Renal cortex interstitium (tissue), 11 donors: Measurements from ENCODE around the gene CD33. TPM values are rescaled to one million over a fixed set of nuclear protein-coding genes. Genes with fewer than 3 reads are reported as not detected.

Source experiments
- DNase-seq, 11 donors: peaks; one replicate each; pipeline ENCODE4 v3.0.0-alpha.2; 2013; ENCODE audit warnings: low read depth in 9 of 11, low spot score in 4 of 11; ENCODE audit errors: extremely low read depth in 1 of 11
- polyA plus RNA-seq, 3 donors: library from polyadenylated mRNA; unstranded; fragments of 120-200 nt; gene quantifications; one replicate each; pipeline ENCODE4 v1.2.1, GENCODE V29; 2013; ENCODE audit not compliant: insufficient read length in 3 of 3

Gene CD33
- polyA plus RNA-seq, 3 donors: 1.8 to 2.4 (median 1.8) TPM

DNA sequence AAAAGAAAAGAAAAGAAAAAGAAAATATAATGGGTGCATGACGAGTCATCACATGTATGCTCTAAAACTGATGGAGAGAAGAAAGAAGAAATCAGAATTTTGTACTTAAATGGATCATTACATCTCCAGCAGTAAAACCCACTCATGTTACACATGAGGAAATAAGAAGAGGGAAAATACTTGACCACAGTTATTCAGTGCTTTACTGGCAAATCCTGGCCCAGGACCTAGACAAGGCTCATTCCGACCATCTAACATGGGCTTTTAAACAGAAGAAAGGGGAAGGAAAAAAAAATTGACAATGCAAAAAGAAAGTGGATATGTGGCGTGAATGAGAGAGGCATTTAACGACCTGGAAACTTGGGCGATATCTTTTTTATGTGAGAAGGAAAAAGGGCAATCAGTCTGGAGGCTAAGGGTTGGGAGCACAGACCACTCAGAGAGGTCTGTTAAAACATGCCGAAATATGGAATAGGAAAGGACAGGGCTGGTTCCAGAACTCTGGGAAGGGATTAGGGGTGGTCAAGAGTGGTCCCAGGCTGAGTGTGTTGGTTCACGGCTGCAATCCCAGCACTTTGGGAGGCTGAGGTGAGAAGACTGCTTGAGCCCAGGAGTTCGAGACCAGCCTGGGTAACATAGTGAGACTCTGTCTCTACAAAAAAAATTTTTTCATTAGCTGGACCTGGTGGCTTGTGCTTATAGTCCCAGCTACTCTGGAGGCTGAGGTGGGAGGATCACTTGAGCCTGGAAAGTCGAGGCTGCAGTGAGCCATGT, 27.6 kb downstream of the CD33 start:
- DNase-seq: no peak

DNA sequence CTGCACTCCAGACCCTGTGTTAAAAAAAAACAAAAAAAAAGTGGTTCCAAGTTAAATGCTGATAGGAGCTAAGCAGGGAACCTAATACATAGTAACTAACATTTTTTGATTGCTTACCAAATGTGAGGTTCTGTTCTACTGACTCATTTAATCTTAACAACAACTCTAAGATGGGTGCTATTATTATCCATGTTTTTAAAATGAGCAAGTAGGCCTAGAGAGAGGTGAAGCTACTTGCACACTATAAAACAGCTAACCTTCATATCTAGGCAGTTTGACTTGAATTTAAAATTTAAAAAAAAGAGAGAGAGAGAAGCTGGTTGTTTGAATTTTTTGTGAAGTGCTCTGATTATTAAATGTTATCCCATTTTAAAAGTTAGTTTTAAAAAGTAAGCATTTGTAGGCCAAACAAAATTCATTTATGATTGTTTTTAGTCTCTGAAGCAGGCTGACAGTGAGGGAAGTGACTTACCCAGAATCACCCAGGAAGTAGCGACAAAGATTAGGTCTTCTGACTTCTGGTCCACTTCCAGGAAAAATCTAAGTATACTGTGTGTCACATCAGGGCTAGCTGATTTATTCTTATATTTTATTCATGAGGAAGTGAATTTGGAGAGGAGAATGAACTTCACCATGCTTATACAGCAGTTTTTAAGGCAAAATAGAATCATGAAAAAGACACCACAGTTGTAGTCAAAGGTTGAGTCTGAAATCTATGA, 28.4 kb downstream of the CD33 start:
- DNase-seq: no peak

DNA sequence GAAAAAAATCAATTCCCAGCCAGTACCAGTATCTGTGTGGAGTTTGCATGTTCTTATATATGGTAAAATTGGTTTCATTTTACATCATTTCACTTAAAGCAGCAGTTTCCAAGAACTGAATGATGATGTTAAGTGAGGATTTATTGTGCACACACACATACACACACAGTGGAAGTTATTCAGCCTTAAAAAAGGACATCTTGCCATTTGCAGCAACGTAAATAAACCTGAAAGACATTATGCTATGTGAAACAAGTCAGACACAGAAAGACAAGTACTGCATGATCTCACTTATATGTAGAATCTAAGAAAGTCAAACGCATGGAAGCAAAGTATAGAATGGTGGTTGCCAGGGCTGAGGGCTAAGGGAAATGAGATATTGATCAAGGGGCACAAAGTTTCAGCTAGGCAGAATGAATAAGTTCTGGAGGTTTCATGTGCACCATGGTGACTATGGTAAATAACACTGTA, 31.3 kb downstream of the CD33 start:
- DNase-seq: no peak

DNA sequence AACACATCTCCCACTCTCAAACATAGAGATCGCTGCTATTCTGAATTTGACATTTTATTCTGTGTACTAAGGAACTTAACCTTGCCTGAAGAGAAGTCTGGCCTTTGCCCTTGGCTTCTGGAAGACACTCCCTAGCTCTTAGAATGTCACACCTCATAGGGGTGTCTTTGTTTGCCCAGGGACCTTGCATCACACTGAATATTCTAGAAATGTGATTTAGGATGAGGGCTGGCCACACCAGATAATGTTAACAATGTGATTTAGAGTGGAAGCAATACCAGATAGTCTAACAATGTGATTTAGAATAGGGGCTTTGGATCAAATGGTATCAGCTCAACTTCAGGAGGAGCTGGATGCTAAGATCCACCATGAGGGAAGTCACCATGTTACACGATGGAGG, 32.6 kb downstream of the CD33 start:
- DNase-seq: no peak

DNA sequence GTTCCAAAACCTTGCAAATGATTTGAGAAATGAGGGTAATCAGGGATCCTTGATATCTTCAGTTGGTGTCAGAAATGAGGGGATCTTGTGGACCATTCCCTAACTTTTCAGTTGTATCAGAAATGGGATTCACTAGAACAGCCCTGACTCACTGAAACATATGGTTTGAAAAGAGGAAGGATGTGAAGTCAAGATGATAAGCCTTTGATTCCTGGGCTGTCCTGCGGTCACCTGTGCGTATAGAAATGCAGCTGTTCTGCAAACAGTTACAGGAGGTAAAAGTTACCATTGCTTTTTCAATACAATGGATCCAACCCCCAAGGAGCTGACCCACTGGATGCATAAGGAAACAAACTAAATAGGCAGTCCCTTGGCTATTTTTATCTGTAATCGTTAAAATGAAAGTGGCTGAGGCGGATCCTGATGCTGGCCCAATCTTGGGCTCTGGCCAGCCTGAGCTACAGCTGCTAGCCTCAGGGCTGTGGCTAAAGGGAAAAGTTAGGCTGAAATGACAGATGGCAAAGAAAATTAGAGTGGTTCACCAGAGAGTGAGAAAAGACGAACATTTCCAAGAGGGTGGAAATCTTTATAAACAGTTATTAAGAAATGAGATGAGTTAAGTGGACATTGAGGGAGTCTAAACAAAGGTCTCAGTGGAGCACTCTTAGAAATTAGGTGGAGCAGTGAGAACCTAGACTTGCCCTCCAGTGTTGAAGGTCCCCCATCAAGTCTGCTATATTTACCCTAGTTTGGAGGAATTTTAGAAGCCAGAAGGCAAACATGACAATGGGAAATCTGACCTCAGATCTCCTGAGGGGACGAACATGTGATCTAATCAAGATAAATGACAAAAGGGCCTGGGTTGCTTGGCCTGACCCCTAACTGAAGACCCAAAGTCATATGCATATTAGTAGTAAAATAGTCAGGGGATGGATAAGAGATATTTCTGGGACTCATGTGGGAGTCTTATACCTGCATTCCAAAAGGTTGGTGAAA, 33.6 kb downstream of the CD33 start:
- no peak for DNase-seq

DNA sequence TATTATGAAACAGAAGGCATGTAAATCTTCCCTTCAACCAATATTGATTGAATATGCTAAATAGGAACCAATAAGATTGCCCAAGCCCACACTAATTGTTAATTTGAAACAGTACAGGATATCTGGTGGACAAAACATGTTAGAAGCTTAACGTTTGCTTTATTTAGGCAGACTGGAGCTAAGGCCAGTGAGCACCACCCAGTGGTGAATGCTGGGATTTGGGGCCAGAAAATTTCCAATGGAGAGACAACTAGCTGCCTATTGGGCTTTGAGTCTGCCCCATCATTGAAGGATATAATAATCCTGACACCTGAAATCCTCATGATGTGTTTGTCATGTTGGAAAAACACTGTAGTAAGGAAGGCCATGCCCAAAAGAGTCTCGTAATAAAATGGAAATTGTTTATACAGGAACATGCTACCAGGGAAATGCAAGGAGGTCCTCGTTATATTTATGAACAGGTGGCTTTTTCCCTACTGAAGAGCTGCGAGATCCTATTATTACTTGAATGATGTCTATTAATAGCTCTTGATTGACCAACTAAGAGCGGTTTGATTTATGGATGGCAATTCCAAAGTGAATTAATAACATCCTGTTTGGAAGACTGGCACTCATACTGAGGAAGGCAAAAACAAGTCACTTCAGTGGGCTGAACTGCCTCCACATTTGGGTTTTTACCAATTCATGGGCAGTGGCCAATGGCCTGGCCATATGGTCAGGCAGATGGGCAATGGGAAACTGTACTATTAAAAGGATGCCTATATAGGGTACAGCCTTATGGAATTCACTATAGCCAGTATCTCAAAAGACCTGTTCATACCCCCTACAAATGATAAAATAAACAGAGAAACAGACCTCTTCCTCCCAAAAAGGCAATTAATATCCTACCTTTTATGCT, 34.7 kb downstream of the CD33 start:
- peak in 9 of 11 donors; percentile 15 to 42 (median 30) for DNase-seq

DNA sequence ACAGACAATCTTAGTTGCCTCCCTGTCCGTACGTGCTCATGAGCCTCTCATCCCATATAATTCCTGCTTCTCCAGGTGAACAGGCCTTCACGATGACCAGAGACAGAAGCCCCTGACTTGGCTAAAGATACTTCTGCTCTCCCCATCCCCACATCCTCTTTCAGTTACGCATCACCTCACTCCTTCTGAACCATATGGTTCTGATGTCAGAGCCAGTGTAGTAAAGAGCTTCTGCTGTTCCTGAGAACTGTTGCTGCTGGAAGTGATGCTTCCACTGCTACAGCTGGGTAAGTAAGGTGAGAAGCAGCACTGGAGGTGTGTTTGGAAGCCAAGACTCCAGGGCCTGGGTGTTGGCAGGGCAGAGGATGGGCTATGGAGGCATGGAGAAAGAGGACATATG, 38.9 kb downstream of the CD33 start:
- DNase-seq: no peak

DNA sequence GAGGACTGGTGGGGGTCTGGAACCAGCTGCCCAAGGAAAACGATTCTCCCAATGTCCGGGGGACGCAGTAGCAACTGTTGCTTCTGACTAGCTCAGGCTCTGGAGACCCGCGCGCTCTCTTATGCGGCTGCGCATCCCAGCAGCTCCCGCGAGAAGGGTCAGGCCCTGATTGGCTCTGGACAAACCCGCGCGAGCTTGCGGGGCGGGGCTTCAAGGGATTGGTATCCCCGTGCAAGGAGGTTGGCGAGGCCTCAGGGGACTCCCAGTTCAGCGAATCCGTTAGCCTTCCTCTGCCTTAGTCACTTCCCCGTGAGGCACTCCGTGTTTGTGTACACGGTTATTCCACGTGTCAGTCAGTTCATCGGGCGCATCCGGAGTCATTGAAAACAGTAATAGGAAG, 46.2 kb downstream of the CD33 start:
- no peak for DNase-seq

DNA sequence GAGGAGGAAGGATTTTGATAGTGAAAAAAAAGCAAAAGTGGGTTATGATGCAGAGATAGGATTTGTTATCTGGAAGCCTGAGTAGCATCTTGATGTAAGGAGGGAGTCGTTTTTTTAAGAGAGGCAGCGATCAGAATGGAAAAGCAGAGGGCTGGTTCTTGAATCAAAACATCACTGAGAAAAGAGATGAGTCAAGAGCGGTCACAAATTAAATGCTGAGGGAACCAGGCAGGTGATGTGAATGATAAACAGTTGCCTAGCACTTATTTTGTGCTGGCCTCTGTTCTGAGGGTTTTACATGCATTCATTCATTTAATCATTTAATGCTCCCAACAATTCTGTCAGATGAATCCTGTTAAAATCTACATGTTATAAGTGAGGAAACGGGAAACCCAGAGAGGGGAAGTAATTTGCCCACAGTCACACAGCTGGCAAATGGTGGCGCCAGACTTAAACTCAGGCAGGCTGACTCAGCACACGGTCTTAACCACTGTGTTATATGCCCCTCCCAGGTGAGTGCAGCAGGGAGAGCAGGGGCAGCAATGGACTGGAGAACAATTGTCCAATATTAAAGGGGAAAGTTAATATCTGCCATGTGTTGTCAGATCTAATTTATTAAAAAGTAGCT, 47.4 kb downstream of the CD33 start:
- no peak for DNase-seq

DNA sequence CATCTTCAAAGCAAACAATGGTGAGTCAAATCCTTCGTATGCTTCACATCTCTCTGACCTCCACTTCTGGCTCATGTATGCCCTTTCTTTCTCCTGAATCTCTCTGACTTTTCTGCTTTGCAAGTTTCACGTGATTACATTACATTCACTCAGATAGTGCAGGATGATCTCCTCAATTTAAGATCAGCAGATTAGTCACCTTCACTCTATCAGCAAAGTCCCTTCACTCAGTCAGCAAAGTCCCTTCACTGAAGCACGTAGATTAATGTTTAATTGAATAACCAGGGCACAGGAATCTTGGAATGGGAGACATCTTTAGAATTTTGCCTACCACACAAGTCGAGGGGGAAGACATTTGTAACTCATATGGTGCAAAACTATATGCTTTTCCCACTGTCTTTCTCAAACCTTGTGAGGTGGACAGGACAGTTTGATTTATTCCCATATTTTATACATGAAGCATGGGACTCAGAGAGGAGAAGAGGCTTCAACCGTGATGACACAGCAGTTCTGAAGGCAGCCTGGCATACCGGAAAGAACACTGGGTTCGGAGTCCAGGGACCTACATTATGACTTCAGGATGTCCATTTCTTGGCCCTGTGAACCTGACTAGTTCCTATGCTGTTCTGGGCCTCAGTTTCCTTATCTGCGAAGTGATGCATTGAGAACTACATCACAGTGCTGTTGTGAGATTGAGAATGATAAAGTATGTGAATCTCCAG, 49.3 kb downstream of the CD33 start:
- DNase-seq: no peak

DNA sequence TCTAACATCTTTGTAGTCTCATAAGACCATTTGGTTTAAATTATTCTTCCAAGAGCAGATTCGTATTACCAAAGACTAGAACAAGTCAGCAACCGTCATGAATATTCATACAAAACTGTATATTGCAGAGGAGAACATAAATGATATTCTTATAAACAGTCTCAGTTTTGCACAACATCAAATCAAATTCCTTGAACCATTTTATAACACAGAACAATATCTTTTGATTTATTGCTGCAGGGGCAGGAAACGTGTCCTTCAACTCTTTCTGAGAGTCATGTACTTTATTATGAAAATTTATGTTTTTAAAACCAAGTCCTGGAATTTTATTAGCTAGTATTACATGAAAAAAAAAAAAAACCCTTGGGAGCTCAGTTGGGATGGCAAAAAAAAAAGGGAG, 52.2 kb downstream of the CD33 start:
- no peak for DNase-seq

DNA sequence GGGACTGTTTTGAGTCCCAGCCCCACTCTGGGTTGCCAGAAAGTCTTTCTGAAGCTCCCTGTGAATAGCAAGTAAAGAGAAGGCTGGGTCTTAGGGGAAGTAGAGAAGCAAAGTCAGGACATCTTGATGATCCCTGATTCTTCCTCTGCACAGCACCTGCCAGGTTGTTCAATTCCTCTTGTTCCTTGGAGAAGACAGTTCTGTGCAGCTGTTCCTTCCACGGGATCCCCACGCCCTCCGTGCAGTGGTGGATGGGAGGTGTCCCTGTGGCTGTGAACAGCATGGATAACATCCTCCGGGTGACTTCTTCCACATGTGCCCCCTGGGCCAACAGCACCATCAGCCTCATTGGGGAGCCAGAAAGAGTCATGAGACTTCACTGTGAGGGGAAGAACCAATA, 57.5 kb downstream of the CD33 start:
- DNase-seq: no peak

DNA sequence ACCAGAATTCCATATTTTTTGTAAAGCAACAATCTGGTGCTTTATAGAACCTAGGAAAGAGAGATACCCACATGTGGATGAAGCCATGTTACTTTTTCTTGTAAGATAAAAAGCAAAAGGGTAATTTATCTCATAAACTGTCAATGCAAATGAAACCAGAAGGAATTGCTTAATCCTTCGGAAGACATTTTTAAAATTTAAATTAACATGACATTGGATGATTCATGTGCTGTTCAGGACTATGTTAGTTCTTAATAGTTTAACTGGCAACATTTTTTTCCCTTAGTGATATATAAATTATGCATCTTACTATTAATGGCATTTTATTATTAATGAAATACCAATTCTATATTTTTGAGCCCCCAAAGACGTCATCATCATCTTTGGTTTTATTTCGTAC, 60.8 kb downstream of the CD33 start:
- DNase-seq: no peak

Other genes with a start within 250 kb of the CD33 start
- 1 to 10 TPM; 3.9 to 4.6 (median 4.2) TPM for gene KLK7, start 241.2 kb upstream of the CD33 start, polyA plus RNA-seq
- 1 to 10 TPM; 2.4 to 4.0 (median 3.6) TPM for gene KLK8, start 223.5 kb upstream of the CD33 start, polyA plus RNA-seq
- under 1 TPM; 0.32 to 0.44 (median 0.37) TPM for gene KLK10, start 205.4 kb upstream of the CD33 start, polyA plus RNA-seq
- under 1 TPM in 2 of 3 donors, not detected in 1; 0.19 to 0.38 TPM for gene KLK11, start 198.5 kb upstream of the CD33 start, polyA plus RNA-seq
- gene KLK12, start 190.1 kb upstream of the CD33 start, polyA plus RNA-seq: not detected
- under 1 TPM; 0.39 to 0.68 (median 0.40) TPM for gene KLK13, start 160.0 kb upstream of the CD33 start, polyA plus RNA-seq
- under 1 TPM; 0.22 to 0.51 (median 0.23) TPM for gene KLK14, start 142.2 kb upstream of the CD33 start, polyA plus RNA-seq
- gene CTU1, start 116.7 kb upstream of the CD33 start, polyA plus RNA-seq: 1 to 10 TPM; 2.1 to 4.2 (median 4.0) TPM
- gene SIGLEC9, start 100.2 kb upstream of the CD33 start, polyA plus RNA-seq: 1 to 10 TPM; 1.1 to 1.7 (median 1.5) TPM
- under 1 TPM; 0.22 to 0.65 (median 0.27) TPM for gene SIGLEC7, start 82.8 kb upstream of the CD33 start, polyA plus RNA-seq
- not detected for gene SIGLECL1, start 26.0 kb downstream of the CD33 start, polyA plus RNA-seq
- 1 to 10 TPM; 3.7 to 5.2 (median 4.6) TPM for gene IGLON5, start 86.6 kb downstream of the CD33 start, polyA plus RNA-seq
- 1 to 10 TPM; 3.8 to 5.3 (median 4.4) TPM for gene VSIG10L, start 117.1 kb downstream of the CD33 start, polyA plus RNA-seq
- gene ETFB, start 141.3 kb downstream of the CD33 start, polyA plus RNA-seq: 100 to 1,000 TPM; 124 to 158 (median 140) TPM
- gene CLDND2, start 143.9 kb downstream of the CD33 start, polyA plus RNA-seq: 1 to 10 TPM in 2 of 3 donors, under 1 TPM in 1; 0.54 to 1.8 (median 1.7) TPM
- gene NKG7, start 147.6 kb downstream of the CD33 start, polyA plus RNA-seq: 1 to 10 TPM; 1.1 to 1.9 (median 1.7) TPM
- under 1 TPM; 0.20 to 0.80 (median 0.30) TPM for gene LIM2, start 162.9 kb downstream of the CD33 start, polyA plus RNA-seq
- gene C19orf84, start 165.5 kb downstream of the CD33 start, polyA plus RNA-seq: under 1 TPM; 0.15 to 0.48 (median 0.47) TPM
- 1 to 10 TPM; 1.2 to 1.8 (median 1.6) TPM for gene SIGLEC10, start 192.6 kb downstream of the CD33 start, polyA plus RNA-seq
- gene SIGLEC8, start 233.4 kb downstream of the CD33 start, polyA plus RNA-seq: under 1 TPM in 1 of 3 donors, not detected in 2; 0.06 TPM